IMR-90 (cell line): ENCODE measurements around the gene MASP2. TPM values are rescaled to one million over a fixed set of nuclear protein-coding genes. Genes with fewer than 3 reads are reported as not detected.

Source experiments
- ATAC-seq: fragments of 200-7000 bp; cut with Tn5 transposase; 2 replicates; pipeline ENCODE4 v1.9.1; 2020; ENCODE audit warnings: low read depth, mild to moderate bottlenecking, moderate library complexity
- BruUV-seq: library from RNA; stranded (reverse); fragments of 400-500 nt; replicated peaks from 2 replicates; lab custom pipeline; 2021; lab: Mats Ljungman, UMichigan
- CTCF ChIA-PET: fragments of 300-600 bp; formaldehyde crosslinking; extraction: SDS; loops from one replicate; lab custom pipeline; 2021; ENCODE audit warnings: antibody characterized with exemption; lab: Yijun Ruan, JAX
- POLR2A ChIA-PET: fragments of 300-600 bp; sonication (Branson Sonifier 250); formaldehyde crosslinking; loops from one replicate; lab custom pipeline; 2022; ENCODE audit warnings: antibody characterized with exemption; ENCODE audit not compliant: unreplicated experiment; lab: Charles Lee
- DNase-seq: peaks from one replicate; pipeline ENCODE4 v3.0.0; 2013
- H2AFZ ChIP-seq: replicated peaks from 2 replicates; pipeline ENCODE3; 2013; ENCODE audit warnings: low read length, mild to moderate bottlenecking; ENCODE audit not compliant: poor library complexity
- H2AK5ac ChIP-seq: 2 replicates; pipeline ENCODE4 v1.6.1; 2013; ENCODE audit warnings: low read depth, low read length, inconsistent platforms
- H2AK9ac ChIP-seq: replicated peaks from 2 replicates; pipeline ENCODE3; 2013; ENCODE audit warnings: mild to moderate bottlenecking, low read depth, low read length, moderate library complexity; ENCODE audit not compliant: poor library complexity
- H2BK120ac ChIP-seq: 2 replicates; pipeline ENCODE4 v1.6.1; 2013; ENCODE audit warnings: low read depth, low read length, inconsistent platforms
- H2BK15ac ChIP-seq: 3 replicates; pipeline ENCODE4 v1.6.1; 2013; ENCODE audit warnings: low read depth, low read length, inconsistent platforms
- H2BK20ac ChIP-seq: 2 replicates; pipeline ENCODE4 v1.6.1; 2013; ENCODE audit warnings: low read depth, mild to moderate bottlenecking, inconsistent platforms, low read length, moderate library complexity
- H2BK5ac ChIP-seq: 2 replicates; pipeline ENCODE4 v1.6.1; 2013; ENCODE audit warnings: mild to moderate bottlenecking, low read depth, low read length, inconsistent platforms; ENCODE audit not compliant: poor library complexity, severe bottlenecking
- H3K14ac ChIP-seq: replicated peaks from 2 replicates; pipeline ENCODE4 v1.6.1; 2013; ENCODE audit warnings: low read depth, low read length, inconsistent platforms
- H3K18ac ChIP-seq: 2 replicates; pipeline ENCODE4 v1.6.1; 2013; ENCODE audit warnings: low read depth, low read length, control low read depth
- H3K23ac ChIP-seq: 2 replicates; pipeline ENCODE4 v1.6.1; 2013; ENCODE audit warnings: low read depth, low read length, inconsistent platforms
- H3K27ac ChIP-seq: 2 replicates; pipeline ENCODE4 v1.5.1; 2013; ENCODE audit warnings: mild to moderate bottlenecking, control low read depth, low read length; ENCODE audit not compliant: insufficient read depth
- H3K27me3 ChIP-seq: 2 replicates; pipeline ENCODE4 v1.6.1; 2013; ENCODE audit warnings: low read length; ENCODE audit not compliant: control insufficient read depth, insufficient read depth
- H3K36me3 ChIP-seq: 2 replicates; pipeline ENCODE4 v1.6.1; 2013; ENCODE audit warnings: low read length, mixed read lengths; ENCODE audit not compliant: control insufficient read depth, insufficient read depth
- H3K4ac ChIP-seq: 2 replicates; pipeline ENCODE4 v1.6.1; 2013; ENCODE audit warnings: low read depth, low read length, inconsistent platforms
- H3K4me1 ChIP-seq: 2 replicates; pipeline ENCODE4 v1.6.1; 2013; ENCODE audit warnings: low read length, mixed read lengths; ENCODE audit not compliant: control insufficient read depth, insufficient read depth
- H3K4me2 ChIP-seq: 2 replicates; pipeline ENCODE4 v1.6.1; 2013; ENCODE audit warnings: low read depth, mild to moderate bottlenecking, control low read depth, low read length, moderate library complexity
- H3K4me3 ChIP-seq: 2 replicates; pipeline ENCODE4 v1.5.1; 2013; ENCODE audit warnings: low read depth, mild to moderate bottlenecking, control low read depth, low read length, moderate library complexity; ENCODE audit not compliant: insufficient read depth
- H3K56ac ChIP-seq: 2 replicates; pipeline ENCODE4 v1.6.1; 2013; ENCODE audit warnings: low read length, inconsistent platforms; ENCODE audit not compliant: insufficient read depth; ENCODE audit errors: extremely low read depth
- H3K79me1 ChIP-seq, 2 experiments: 2 replicates each; pipeline ENCODE4 v1.6.1; 2013; ENCODE audit warnings: low read length in 2 of 2, inconsistent platforms in 1 of 2, low read depth in 1 of 2
- H3K9ac ChIP-seq: 2 replicates; pipeline ENCODE4 v1.6.1; 2013; ENCODE audit warnings: low read depth, low read length, control low read depth
- H3K9me1 ChIP-seq: 2 replicates; pipeline ENCODE4 v1.6.1; 2013; ENCODE audit warnings: low read length, inconsistent platforms; ENCODE audit not compliant: insufficient read depth
- H3K9me3 ChIP-seq: 2 replicates; pipeline ENCODE4 v1.6.1; 2013; ENCODE audit warnings: low read length; ENCODE audit not compliant: control insufficient read depth, insufficient read depth
- H4K20me1 ChIP-seq: 2 replicates; pipeline ENCODE4 v1.6.1; 2013; ENCODE audit warnings: low read length, inconsistent platforms; ENCODE audit not compliant: insufficient read depth
- H4K5ac ChIP-seq: 2 replicates; pipeline ENCODE4 v1.6.1; 2013; ENCODE audit warnings: mild to moderate bottlenecking, low read depth, low read length, control low read depth
- H4K8ac ChIP-seq, 2 experiments: 2 replicates each; pipeline ENCODE4 v1.6.1; 2013; ENCODE audit warnings: low read depth in 2 of 2, low read length in 2 of 2, control low read depth in 1 of 2, inconsistent platforms in 1 of 2
- H4K91ac ChIP-seq: 2 replicates; pipeline ENCODE4 v1.6.1; 2013; ENCODE audit warnings: low read depth, low read length, inconsistent platforms; ENCODE audit not compliant: insufficient read depth
- BHLHE40 ChIP-seq: fragments of 150-350 bp; IDR thresholded peaks from 2 replicates; pipeline ENCODE4 v1.6.1; 2016; ENCODE audit warnings: mild to moderate bottlenecking, low read depth, low read length
- CEBPB ChIP-seq: IDR thresholded peaks from 2 replicates; pipeline ENCODE4 v1.6.1; 2012; ENCODE audit warnings: low read depth, low read length, improper control_type of control experiment
- CHD1 ChIP-seq: IDR thresholded peaks from 2 replicates; pipeline ENCODE4 v1.6.1; 2012; ENCODE audit warnings: low read depth, low read length, improper control_type of control experiment
- CTCF ChIP-seq: conservative IDR thresholded peaks from 2 replicates; pipeline ENCODE4 v1.5.1; 2012; ENCODE audit warnings: mild to moderate bottlenecking, low read depth, low read length, improper control_type of control experiment
- ELK1 ChIP-seq: fragments of 150-350 bp; IDR thresholded peaks from 2 replicates; pipeline ENCODE4 v1.6.1; 2016; ENCODE audit warnings: low read depth, mild to moderate bottlenecking, low read length, moderate library complexity, borderline replicate concordance
- FOS ChIP-seq: fragments of 150-350 bp; IDR thresholded peaks from 2 replicates; pipeline ENCODE4 v1.6.1; 2016; ENCODE audit warnings: low read depth, low read length
- MAFK ChIP-seq: IDR thresholded peaks from 2 replicates; pipeline ENCODE4 v1.6.1; 2012; ENCODE audit warnings: low read depth, low read length, improper control_type of control experiment
- MAZ ChIP-seq: IDR thresholded peaks from 2 replicates; pipeline ENCODE4 v1.6.1; 2012; ENCODE audit warnings: low read depth, mild to moderate bottlenecking, low read length, improper control_type of control experiment, moderate library complexity, borderline replicate concordance
- MXI1 ChIP-seq: IDR thresholded peaks from 2 replicates; pipeline ENCODE4 v1.6.1; 2012; ENCODE audit warnings: low read depth, mild to moderate bottlenecking, low read length, moderate library complexity, borderline replicate concordance
- NFE2L2 ChIP-seq: fragments of 150-350 bp; IDR thresholded peaks from 2 replicates; pipeline ENCODE4 v1.6.1; 2016; ENCODE audit warnings: low read depth, mild to moderate bottlenecking, low read length
- POLR2A ChIP-seq: IDR thresholded peaks from 2 replicates; pipeline ENCODE4 v1.6.1; 2012; ENCODE audit warnings: mild to moderate bottlenecking, low read depth, low read length
- RAD21 ChIP-seq: IDR thresholded peaks from 2 replicates; pipeline ENCODE4 v1.6.1; 2012; ENCODE audit warnings: low read length, improper control_type of control experiment
- RCOR1 ChIP-seq: IDR thresholded peaks from 2 replicates; pipeline ENCODE4 v1.6.1; 2012; ENCODE audit warnings: mild to moderate bottlenecking, low read length, improper control_type of control experiment; ENCODE audit not compliant: insufficient replicate concordance
- RFX5 ChIP-seq: IDR thresholded peaks from 2 replicates; pipeline ENCODE4 v1.8.0; 2012; ENCODE audit warnings: low read depth, mild to moderate bottlenecking, low read length, moderate library complexity
- SMC3 ChIP-seq: fragments of 150-350 bp; IDR thresholded peaks from 2 replicates; pipeline ENCODE4 v1.6.1; 2016; ENCODE audit warnings: low read depth, mild to moderate bottlenecking, antibody characterized with exemption, low read length, moderate library complexity
- USF2 ChIP-seq: fragments of 150-350 bp; IDR thresholded peaks from 2 replicates; pipeline ENCODE4 v1.6.1; 2017; ENCODE audit warnings: mild to moderate bottlenecking, antibody characterized with exemption, low read length, low read depth
- WGBS, 2 experiments: methylation state at CpG; one replicate each; pipeline versions ENCODE4 v1.1.5 to v1.1.7; 2013; ENCODE audit warnings: missing lambda C conversion rate in 2 of 2; ENCODE audit not compliant: insufficient read length in 1 of 2; ENCODE audit errors: extremely low coverage in 2 of 2; 5-methylcytosine and 5-hydroxymethylcytosine counted together
- dilution Hi-C: fragments of 300-500 bp; cut with HindIII; formaldehyde crosslinking; loops from one replicate; pipeline ENCODE4 v1.14.3; 2018; ENCODE audit warnings: low sequenced_read_pairs; ENCODE audit not compliant: unreplicated experiment
- in situ Hi-C: fragments of 300-500 bp; cut with MboI; formaldehyde crosslinking; loops from 3 replicates; pipeline ENCODE4 v1.14.3; 2019; ENCODE audit warnings: low sequenced_read_pairs, inconsistent platforms, mixed read lengths
- intact Hi-C: fragments of 100-400 bp; cut with micrococcal nuclease; formaldehyde crosslinking; loops from 2 replicates; pipeline ENCODE4 v1.10.0; 2022
- polyA plus RNA-seq, 3 experiments: library from polyadenylated mRNA; depleted of rRNA; stranded (reverse); fragments of >200 nt; gene quantifications; 2 replicates each; pipeline ENCODE4 v1.2.3, GENCODE V29; 2012; ENCODE audit warnings: low replicate concordance in 1 of 3
- total RNA-seq: library from RNA; depleted of rRNA; stranded (reverse); fragments of >200 nt; gene quantifications from 2 replicates; pipeline ENCODE4 v1.2.3, GENCODE V29; 2012

The MASP2 gene
- total and polyA plus RNA-seq, 2 of the 4 experiments (the other 2 are of a cell fraction): 0.03 TPM; not detected in 1

GRCh38 chr1:11056504-11056903 lies 9.5 kb upstream of the MASP2 start:
- Histone ChIP-seq H2AK9ac (no peak overlapping the region), H2AFZ (no peak overlapping the region), H3K9me3 (no peaks in the 10 kb centered on the region), H2BK5ac (no peak overlapping the region), H4K20me1 (peaks cover 24% of the 10 kb centered on the region), H3K4me1 (peaks cover 8% of the 10 kb centered on the region), H3K9ac (no peak overlapping the region), H3K14ac (no peak overlapping the region), H3K4me3 (no peak overlapping the region), H2BK20ac (no peak overlapping the region), H3K9me1 (0 out of 2 replicates have a peak, but pooled peaks cover 4% of the 10 kb centered on the region), H3K79me1 (peaks cover 15 to 38% of the 10 kb centered on the region in 2 experiments), H3K27ac (no peak overlapping the region), H2BK15ac (no peak overlapping the region), H3K23ac (no peak overlapping the region), H4K91ac (no peak overlapping the region), H3K36me3 (peaks cover 15% of the 10 kb centered on the region), H3K4ac (no peak overlapping the region), H3K4me2 (no peak overlapping the region), H3K27me3 (no peaks in the 10 kb centered on the region), H3K18ac (no peak overlapping the region), H2AK5ac (no peak overlapping the region), H4K8ac (no peak overlapping the region), H4K5ac (no peak overlapping the region), H3K56ac (no peak overlapping the region), H2BK120ac (no peak overlapping the region)
- in situ Hi-C loops (no loop called here), intact Hi-C loops (no loop called here), dilution Hi-C loops (no loop called here)
- ChIA-PET CTCF (interaction anchor here (0.9 kb wide), 1 partner anchor 19 kb away, joined by 3 read pairs; no protein-coding TSS in a partner anchor), POLR2A (no interaction called here)
- no peak for ATAC-seq
- TF ChIP-seq NFE2L2 (no peak), ELK1 (no peak), RAD21 (no peak), USF2 (no peak), BHLHE40 (no peak), CHD1 (no peak), MAZ (no peak), MXI1 (no peak), RCOR1 (no peak), CTCF (no peak), FOS (no peak), SMC3 (no peak), MAFK (no peak), CEBPB (no peak), POLR2A (no peak), RFX5 (no peak)
- whole genome bisulfite sequencing, 2 experiments: 100% methylated on average over 2 of the region's 7 CpGs; no CpG with 5 or more reads in 1 of the 2 experiments
- DNase-seq: no peak
- BruUV-seq: no TSS peak
